ENCODE results near the gene EFCAB6.

Gene EFCAB6

GRCh38 chr22:43541462-43542407 is 270.4 kb downstream of the EFCAB6 start:
- DNase-seq, result no peak

- no peak for DNase-seq
Measured at GRCh38 chr22:43541022-43541421, 271.1 kb downstream of the EFCAB6 start.

DNA sequence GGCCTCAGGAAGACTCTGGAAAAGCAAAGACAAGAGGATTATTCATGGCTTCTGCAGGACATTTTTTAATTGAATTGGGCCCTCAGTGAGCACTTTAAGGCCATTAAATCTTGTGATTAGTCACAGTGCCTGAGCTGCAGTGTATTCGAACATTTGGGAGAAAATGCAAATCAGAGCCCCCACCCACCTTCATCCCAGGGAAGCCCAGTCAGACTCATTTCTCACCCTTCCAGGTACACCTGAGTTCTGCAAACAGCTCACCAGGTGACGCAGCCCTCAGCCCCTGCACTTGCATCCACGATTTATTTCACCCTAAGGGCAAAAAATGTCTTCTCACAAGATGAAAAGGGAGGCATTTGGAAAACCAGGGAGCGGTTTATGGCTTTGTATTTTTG is 271.6 kb downstream of the EFCAB6 start:
- DNase-seq, result no peak

- no peak for DNase-seq
Measured at GRCh38 chr22:43539572-43540528, 272.3 kb downstream of the EFCAB6 start.

- DNase-seq, result no peak
Measured at GRCh38 chr22:43537019-43537585, 275.0 kb downstream of the EFCAB6 start.

DNA sequence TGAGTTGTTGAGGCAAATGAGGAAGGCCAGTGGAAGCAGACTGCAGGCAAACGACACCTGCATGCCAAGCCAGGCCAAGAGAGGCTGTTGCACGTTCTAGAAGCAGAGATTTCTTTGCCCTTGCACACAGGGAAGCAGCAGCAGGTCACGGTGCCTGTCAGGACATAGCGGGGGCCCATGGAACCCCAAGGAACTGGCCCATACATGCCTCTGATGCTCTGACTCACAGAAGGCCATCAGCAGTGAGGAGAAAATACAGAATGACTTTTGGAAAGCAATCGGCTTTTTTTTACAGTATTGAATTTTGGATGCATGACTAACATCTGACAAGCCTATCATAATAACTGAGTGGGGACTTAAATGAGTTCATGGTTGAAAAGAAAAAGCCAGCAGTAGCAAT is 276.4 kb downstream of the EFCAB6 start:
- no peak for DNase-seq

- DNase-seq, result no peak
Measured at GRCh38 chr22:43535336-43535735, 276.8 kb downstream of the EFCAB6 start.

- DNase-seq, result no peak
Measured at GRCh38 chr22:43534916-43535315, 277.2 kb downstream of the EFCAB6 start.

DNA sequence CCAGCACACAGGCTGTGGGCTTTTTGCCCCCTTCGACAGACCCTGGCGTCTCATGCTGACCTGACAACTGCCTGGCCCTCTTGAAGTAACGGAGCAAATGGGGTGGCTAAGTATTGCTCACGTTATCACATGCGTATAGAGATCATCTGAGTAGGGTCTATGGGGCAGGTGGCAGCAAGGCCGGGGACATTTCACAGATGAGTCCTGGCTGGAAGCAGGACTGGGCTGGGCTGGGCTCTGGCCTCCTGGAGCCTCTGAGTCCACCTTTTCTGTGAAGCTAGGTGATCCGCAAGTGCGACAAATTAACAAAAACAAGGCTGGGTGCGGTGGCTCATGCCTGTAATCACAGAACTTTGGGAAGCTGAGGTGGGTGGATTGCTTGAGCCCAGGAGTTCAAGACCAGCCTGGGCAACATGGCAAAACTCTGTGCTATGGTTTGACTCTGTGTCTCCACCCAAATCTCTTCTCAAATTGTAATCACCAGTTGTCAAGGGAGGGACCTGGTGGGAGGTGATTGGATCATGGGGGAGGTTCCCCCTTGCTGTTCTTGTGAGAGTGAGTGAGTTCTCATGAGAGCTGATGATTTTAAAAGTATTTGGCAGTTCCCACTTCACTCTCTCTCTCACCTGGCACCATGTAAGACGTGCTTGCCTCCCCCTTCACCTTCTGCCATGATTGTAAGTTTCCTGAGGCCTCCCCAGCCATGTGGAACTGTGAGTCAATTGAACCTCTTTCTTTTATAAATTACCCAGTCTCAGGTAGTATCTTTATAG is 278.3 kb downstream of the EFCAB6 start:
- DNase-seq, result no peak

DNA sequence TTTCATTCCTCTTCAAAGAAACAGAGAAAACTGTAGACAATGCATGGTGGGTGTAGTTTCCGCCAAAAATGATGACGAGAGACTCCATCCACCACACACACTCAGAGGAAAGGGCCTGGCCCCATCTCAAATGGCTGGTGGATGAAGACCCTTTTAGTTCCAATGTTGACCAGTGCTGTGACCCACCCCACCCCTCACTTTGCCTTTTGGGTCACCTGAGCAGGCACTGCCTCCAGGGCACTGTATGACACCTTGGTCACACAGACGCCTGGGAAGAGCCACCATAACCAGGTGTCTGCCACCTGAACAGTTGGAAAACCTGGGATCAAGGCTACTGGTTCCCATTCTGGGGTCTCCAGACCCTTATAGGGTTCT is 279.0 kb downstream of the EFCAB6 start:
- no peak for DNase-seq

DNA sequence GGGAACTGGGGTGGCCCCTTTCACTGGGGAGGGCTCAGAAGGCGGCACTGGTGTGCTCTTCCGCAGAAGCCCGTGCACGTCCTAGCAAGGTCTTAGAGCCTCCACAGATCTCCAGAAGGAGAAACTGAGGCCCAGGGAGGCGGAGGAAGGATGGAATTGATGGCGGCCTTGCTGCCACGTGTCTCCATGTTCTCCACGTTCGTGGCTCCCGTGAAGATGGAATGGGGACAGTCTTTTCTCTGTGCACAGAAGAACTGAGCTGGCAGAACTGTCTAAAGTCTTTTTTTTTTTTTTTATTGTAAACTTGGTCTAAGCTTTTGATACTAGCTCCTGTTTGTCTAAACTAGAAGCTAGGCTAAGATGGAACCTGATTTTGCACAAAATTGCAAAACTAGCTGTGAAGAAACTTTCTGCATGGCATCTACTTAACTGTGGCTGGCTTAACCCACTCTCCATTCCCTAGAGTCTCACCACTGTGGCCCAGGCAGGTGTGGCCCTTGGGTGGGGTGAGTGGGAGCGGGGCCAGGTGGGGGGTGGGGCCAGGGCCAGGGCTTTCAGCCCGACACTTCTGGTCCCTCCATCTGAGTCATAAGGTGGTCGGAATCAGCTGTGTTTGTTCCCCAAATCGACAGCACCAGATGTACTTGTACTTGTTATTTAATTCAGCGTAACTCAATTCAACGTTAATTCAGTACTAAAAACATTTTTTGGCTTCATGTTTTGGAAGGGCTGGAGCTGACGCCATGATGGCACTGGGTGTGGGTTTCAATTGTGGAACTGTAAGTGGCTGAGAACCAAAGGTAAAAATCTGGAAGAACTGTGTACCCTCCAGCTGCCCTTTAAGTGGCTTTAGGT is 279.6 kb downstream of the EFCAB6 start:
- DNase-seq, result no peak

GRCh38 chr22:43531651-43532050 is 280.5 kb downstream of the EFCAB6 start:
- DNase-seq, result no peak

- DNase-seq, result no peak
Measured at GRCh38 chr22:43530349-43531201, 281.5 kb downstream of the EFCAB6 start.

DNA sequence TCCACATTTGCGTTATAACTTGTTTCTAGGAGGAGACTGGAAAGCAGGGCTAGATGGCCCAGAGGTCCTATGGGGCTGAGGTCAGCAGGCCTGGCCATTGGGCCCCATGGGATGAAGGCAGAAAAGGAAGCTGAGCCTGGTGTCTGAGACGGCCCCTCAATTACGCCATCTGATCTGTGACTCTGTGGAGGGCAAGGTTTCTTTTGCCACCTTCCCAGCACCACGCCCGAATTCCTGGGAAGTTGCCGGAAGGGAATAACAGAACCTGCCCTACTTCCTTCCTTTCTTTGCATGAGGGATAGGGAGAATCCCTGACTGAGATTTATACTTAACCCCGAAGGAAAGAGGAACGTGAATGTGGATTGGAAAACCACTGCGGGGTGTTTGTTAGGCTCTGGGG is 282.2 kb downstream of the EFCAB6 start:
- no peak for DNase-seq

DNA sequence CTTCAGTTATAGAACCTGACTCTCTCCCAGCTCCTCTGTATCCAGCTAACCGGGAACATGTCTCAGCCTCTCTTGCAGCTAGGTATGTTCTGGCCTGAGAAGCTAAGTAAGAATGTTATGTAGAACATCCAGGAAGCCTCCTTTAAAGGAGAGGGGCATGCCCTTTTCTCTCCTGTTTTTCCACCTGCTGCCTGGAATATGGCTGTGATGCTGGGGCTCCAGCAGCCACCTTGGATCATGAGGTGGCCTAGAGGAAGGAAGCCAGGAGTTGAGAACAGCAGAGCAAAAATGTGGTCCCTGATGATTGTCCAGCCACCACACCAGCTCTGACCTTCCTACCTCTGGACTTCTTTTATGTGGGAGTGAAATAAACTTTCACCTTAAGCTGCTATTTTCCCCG is 282.6 kb downstream of the EFCAB6 start:
- no peak for DNase-seq

DNA sequence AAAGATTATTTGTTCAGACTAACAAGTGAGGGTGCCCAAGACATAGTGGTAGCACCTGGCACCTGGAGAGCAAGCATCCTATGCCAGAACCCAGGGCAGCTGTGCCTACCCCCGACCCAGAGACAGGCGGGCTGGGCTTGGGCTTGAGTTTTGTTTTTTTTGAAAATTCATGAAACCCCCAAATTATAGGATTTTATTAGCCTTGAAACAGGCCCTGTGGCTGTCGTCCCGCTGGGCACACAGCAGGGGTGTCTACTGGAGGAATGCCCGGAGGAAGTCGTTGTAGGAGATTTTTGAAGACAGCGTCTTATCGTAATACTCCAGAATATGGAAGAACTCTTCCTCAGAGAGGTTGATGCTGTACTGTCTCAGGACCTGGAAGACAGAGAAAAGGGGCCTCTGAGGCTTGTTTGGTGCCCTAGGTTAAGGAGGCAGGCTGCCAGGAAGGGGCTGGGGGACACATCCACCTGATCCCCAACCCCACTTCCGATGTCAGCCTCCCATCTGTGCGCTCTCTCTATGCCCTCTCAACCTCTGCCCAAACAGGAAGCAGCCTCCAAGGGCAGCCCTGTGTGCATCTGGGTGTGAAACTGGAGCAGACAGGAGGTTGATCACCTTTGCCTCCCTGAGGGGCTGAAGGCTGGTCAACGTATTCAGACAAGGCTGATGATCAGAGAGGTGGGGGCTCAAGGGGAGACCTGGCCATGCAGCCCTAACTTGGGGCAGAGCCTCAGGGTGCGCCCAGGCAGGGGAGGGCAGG is 283.3 kb downstream of the EFCAB6 start:
- no peak for DNase-seq

GRCh38 chr22:43526946-43527345 is 285.2 kb downstream of the EFCAB6 start:
- DNase-seq, result no peak

- DNase-seq, result no peak
Measured at GRCh38 chr22:43526117-43526655, 285.9 kb downstream of the EFCAB6 start.

GRCh38 chr22:43521716-43522115 is 290.4 kb downstream of the EFCAB6 start:
- DNase-seq, result no peak
